ENCODE measurements around the gene FOXP1.

DNA sequence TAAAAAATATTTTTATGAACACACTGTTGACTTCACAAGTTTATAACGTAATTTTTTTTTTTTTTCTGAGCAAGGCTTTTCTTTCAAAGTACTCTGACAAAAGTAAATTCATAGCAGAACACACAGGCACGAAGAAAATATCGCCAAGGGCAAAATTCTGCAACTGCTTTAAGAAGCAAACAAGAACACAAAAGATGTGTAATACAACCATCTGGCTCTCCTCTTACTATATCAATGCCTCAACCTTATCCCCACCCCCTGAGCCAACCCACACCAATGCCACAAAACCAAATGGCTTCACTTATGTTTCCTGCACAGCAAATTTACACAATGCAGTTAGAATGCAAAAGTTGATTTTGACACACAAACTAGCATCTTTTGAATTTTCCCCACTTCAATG lies 274.2 kb downstream of the FOXP1 start:
- TF ChIP-seq EZH2phosphoT487 (IDR thresholded peaks at IDR 0.05; ENCODE audit: insufficient read depth, low read depth) = no peak
- TF ChIP-seq EZH2 (IDR thresholded peaks at IDR 0.05; ENCODE audit: insufficient read depth, poor library complexity, severe bottlenecking) = no peak
